Astrocyte (in vitro differentiated cells and primary cell): ENCODE data around the gene OR2S2. TPM values are rescaled to one million over a fixed set of nuclear protein-coding genes. Genes with fewer than 3 reads are reported as not detected.
"Not testable (repeated sequence)": the region's sequence is repeated elsewhere in the genome, so short reads cannot be mapped to it uniquely, and the experiment has no call there.

Experiments
- DNase-seq: peaks from one replicate; pipeline ENCODE4 v3.0.0-alpha.2; 2010; ENCODE audit warnings: low read depth
- FAIRE-seq: peaks from 2 replicates; lab custom pipeline; 2011; peaks lifted over from hg19 to GRCh38; lab: Jason Lieb, UNC
- H2AFZ ChIP-seq: 2 replicates; pipeline ENCODE4 v1.6.0; 2012; ENCODE audit warnings: low read depth, low read length, inconsistent platforms
- H3K27ac ChIP-seq: 2 replicates; pipeline ENCODE4 v1.5.1; 2011; ENCODE audit warnings: low read depth, low read length, inconsistent platforms
- H3K27me3 ChIP-seq: 2 replicates; pipeline ENCODE4 v1.6.0; 2011; ENCODE audit warnings: low read length, inconsistent platforms; ENCODE audit not compliant: insufficient read depth
- H3K36me3 ChIP-seq: 2 replicates; pipeline ENCODE4 v1.5.1; 2011; ENCODE audit warnings: low read length, inconsistent platforms; ENCODE audit not compliant: insufficient read depth
- H3K4me1 ChIP-seq: 2 replicates; pipeline ENCODE4 v1.5.1; 2011; ENCODE audit warnings: low read length, inconsistent platforms; ENCODE audit not compliant: insufficient read depth
- H3K4me2 ChIP-seq: 2 replicates; pipeline ENCODE4 v1.6.0; 2012; ENCODE audit warnings: low read length, inconsistent platforms
- H3K4me3 ChIP-seq: 2 replicates; pipeline ENCODE4 v1.5.1; 2011; ENCODE audit warnings: low read depth, mild to moderate bottlenecking, low read length, inconsistent platforms; ENCODE audit not compliant: insufficient read depth
- H3K79me2 ChIP-seq: 2 replicates; pipeline ENCODE4 v1.6.0; 2012; ENCODE audit warnings: mild to moderate bottlenecking, low read length, inconsistent platforms; ENCODE audit not compliant: insufficient read depth
- H3K9ac ChIP-seq: 2 replicates; pipeline ENCODE4 v1.6.0; 2012; ENCODE audit warnings: mild to moderate bottlenecking, low read length, inconsistent platforms
- H3K9me3 ChIP-seq: 2 replicates; pipeline ENCODE4 v1.5.1; 2012; ENCODE audit warnings: low read depth, mild to moderate bottlenecking, low read length, inconsistent platforms; ENCODE audit not compliant: insufficient read depth
- H4K20me1 ChIP-seq: 2 replicates; pipeline ENCODE4 v1.6.0; 2012; ENCODE audit warnings: low read length, inconsistent platforms; ENCODE audit not compliant: insufficient read depth
- H3K27ac Mint-ChIP-seq: one replicate; pipeline ENCODE4 v1.8.0; 2021; ENCODE audit warnings: mild to moderate bottlenecking, mixed read lengths; ENCODE audit not compliant: unreplicated experiment
- H3K27me3 Mint-ChIP-seq: one replicate; pipeline ENCODE4 v1.8.0; 2021; ENCODE audit warnings: low read depth, mixed read lengths; ENCODE audit not compliant: unreplicated experiment
- H3K36me3 Mint-ChIP-seq: one replicate; pipeline ENCODE4 v1.8.0; 2021; ENCODE audit warnings: low read depth, mixed read lengths; ENCODE audit not compliant: unreplicated experiment
- H3K4me1 Mint-ChIP-seq: one replicate; pipeline ENCODE4 v1.8.0; 2021; ENCODE audit warnings: low read depth, mixed read lengths; ENCODE audit not compliant: unreplicated experiment
- H3K4me3 Mint-ChIP-seq: one replicate; pipeline ENCODE4 v1.8.0; 2021; ENCODE audit warnings: mild to moderate bottlenecking, moderate library complexity, mixed read lengths; ENCODE audit not compliant: unreplicated experiment
- H3K9me3 Mint-ChIP-seq: one replicate; pipeline ENCODE4 v1.8.0; 2021; ENCODE audit warnings: mild to moderate bottlenecking, mixed read lengths; ENCODE audit not compliant: unreplicated experiment
- EZH2 ChIP-seq: IDR thresholded peaks from 2 replicates; pipeline ENCODE4 v1.6.1; 2012; ENCODE audit warnings: mild to moderate bottlenecking, low read length, inconsistent platforms; ENCODE audit not compliant: insufficient read depth
- total RNA-seq: library from RNA; stranded (reverse); gene quantifications from 2 replicates; pipeline ENCODE4 v1.2.1, GENCODE V29; 2021
- TF ChIP-seq, protein P1 (sequence below): IDR thresholded peaks from 2 replicates; pipeline ENCODE4 v1.5.1; 2011; ENCODE audit warnings: low read depth, mild to moderate bottlenecking, inconsistent platforms, low read length, moderate library complexity; ENCODE audit not compliant: insufficient read depth

OR2S2 gene
- total RNA-seq, 1 donor from 2014 or later, result not detected

- FAIRE-seq (no peak), DNase-seq (no peak)
- H3K79me2 ChIP-seq, result no peaks in the 10 kb centered on the region
- no peak overlapping the region for H2AFZ ChIP-seq
- Mint-ChIP-seq H3K27ac (no peak overlapping the region), H3K36me3 (no peaks in the 10 kb centered on the region), H3K4me1 (peaks cover 5% of the 10 kb centered on the region), H3K4me3 (no peak overlapping the region), H3K27me3 (no peaks in the 10 kb centered on the region), H3K9me3 (no peaks in the 10 kb centered on the region)
- no peak overlapping the region for H3K9ac ChIP-seq
- H4K20me1 ChIP-seq, result no peaks in the 10 kb centered on the region
- no peak for TF ChIP-seq EZH2
- TF ChIP-seq, protein P1, sequence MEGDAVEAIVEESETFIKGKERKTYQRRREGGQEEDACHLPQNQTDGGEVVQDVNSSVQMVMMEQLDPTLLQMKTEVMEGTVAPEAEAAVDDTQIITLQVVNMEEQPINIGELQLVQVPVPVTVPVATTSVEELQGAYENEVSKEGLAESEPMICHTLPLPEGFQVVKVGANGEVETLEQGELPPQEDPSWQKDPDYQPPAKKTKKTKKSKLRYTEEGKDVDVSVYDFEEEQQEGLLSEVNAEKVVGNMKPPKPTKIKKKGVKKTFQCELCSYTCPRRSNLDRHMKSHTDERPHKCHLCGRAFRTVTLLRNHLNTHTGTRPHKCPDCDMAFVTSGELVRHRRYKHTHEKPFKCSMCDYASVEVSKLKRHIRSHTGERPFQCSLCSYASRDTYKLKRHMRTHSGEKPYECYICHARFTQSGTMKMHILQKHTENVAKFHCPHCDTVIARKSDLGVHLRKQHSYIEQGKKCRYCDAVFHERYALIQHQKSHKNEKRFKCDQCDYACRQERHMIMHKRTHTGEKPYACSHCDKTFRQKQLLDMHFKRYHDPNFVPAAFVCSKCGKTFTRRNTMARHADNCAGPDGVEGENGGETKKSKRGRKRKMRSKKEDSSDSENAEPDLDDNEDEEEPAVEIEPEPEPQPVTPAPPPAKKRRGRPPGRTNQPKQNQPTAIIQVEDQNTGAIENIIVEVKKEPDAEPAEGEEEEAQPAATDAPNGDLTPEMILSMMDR, result no peak
- no peak overlapping the region for H3K4me2 ChIP-seq
- H3K9me3 ChIP-seq, result no peaks in the 10 kb centered on the region
- no peak overlapping the region for H3K27ac ChIP-seq
- H3K36me3 ChIP-seq, result no peaks in the 10 kb centered on the region
- no peak overlapping the region for H3K4me3 ChIP-seq
- H3K27me3 ChIP-seq, result no peaks in the 10 kb centered on the region
- peaks cover 6% of the 10 kb centered on the region for H3K4me1 ChIP-seq
These were observed 42.2 kb downstream of the OR2S2 start for GRCh38 chr9:35915681-35916294.

DNA sequence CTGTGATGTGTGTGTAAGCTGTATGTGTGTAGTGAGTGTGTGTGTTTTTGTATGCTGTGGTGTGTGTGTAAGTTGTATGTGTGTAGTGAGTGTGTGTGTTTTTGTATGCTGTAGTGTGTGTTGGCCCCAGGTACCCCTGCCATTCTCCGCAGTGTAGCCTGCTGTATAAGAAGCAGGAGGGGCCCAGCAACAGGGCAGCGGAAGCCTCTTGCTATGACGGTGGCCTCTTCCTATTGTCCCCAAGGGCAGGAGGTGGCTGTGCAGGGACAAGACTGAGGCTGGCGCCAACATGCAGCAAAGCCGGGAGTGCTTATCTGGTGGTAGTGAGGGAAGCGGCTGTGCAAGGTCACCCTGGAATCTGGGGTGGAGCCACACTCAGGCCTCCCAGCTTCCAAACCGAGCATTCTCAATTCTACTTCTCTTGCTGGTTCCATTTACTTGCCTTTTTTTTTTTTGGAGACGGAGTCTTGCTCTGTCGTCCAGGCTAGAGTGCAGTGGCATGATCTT lies 43.6 kb downstream of the OR2S2 start:
- Histone ChIP-seq H3K79me2 (no peaks in the 10 kb centered on the region), H3K27ac (no peak overlapping the region), H3K4me2 (no peak overlapping the region), H4K20me1 (no peaks in the 10 kb centered on the region), H3K4me1 (peaks cover 8% of the 10 kb centered on the region), H3K4me3 (no peak overlapping the region), H3K9ac (peak overlapping the region; percentile 1), H3K36me3 (no peaks in the 10 kb centered on the region), H3K27me3 (no peaks in the 10 kb centered on the region), H2AFZ (peak overlapping the region; percentile 58), H3K9me3 (no peaks in the 10 kb centered on the region)
- TF ChIP-seq EZH2, result no peak
- TF ChIP-seq, protein P1, result no peak
- Mint-ChIP-seq H3K4me1 (peaks cover 9% of the 10 kb centered on the region), H3K27me3 (no peaks in the 10 kb centered on the region), H3K27ac (no peak overlapping the region), H3K4me3 (no peak overlapping the region), H3K9me3 (no peaks in the 10 kb centered on the region), H3K36me3 (no peaks in the 10 kb centered on the region)
- FAIRE-seq, result peak; percentile 99
- DNase-seq, result no peak

- not testable (repeated sequence) for H3K4me3 Mint-ChIP-seq, H4K20me1 ChIP-seq, FAIRE-seq, H3K9ac ChIP-seq, H3K9me3 Mint-ChIP-seq, H3K36me3 ChIP-seq, H3K9me3 ChIP-seq, H3K27me3 Mint-ChIP-seq, H3K4me3 ChIP-seq, DNase-seq, H3K27me3 ChIP-seq, H3K79me2 ChIP-seq, H3K27ac ChIP-seq, H3K36me3 Mint-ChIP-seq, H3K27ac Mint-ChIP-seq, H3K4me2 ChIP-seq
- H3K4me1 Mint-ChIP-seq, result peaks cover 18% of the 10 kb centered on the region
- H3K4me1 ChIP-seq, result peaks cover 17% of the 10 kb centered on the region
- H2AFZ ChIP-seq, result peak overlapping the region; percentile 15
These were observed 44.5 kb downstream of the OR2S2 start for GRCh38 chr9:35913429-35913828.
